SK-N-SH (cell line): ENCODE data around the gene FBXO21. TPM values are rescaled to one million over a fixed set of nuclear protein-coding genes. Genes with fewer than 3 reads are reported as not detected.
"Not testable (repeated sequence)": the region's sequence is repeated elsewhere in the genome, so short reads cannot be mapped to it uniquely, and the experiment has no call there.

Experiments used
- CTCF ChIA-PET: fragments of 300-600, 350-600 bp; formaldehyde crosslinking; extraction: SDS; loops from one replicate; lab custom pipeline; 2021; lab: Yijun Ruan, JAX
- POLR2A ChIA-PET: fragments of 350-600 bp; sonication (Branson Sonifier 250); formaldehyde crosslinking; extraction: SDS; loops from one replicate; lab custom pipeline; 2020; ENCODE audit warnings: antibody characterized with exemption, inconsistent platforms; lab: Yijun Ruan, JAX
- DNase-seq: peaks from one replicate; pipeline ENCODE4 v3.0.0; 2012
- H2AFZ ChIP-seq: fragments of 200-600 bp; sonication (generic); 2 replicates; pipeline ENCODE4 v1.8.1; 2016; ENCODE audit warnings: antibody characterized with exemption, mild to moderate bottlenecking, low read depth
- H3F3A ChIP-seq: fragments of 200-600 bp; sonication (generic); replicated peaks from 2 replicates; pipeline ENCODE3; 2016; ENCODE audit warnings: antibody characterized with exemption, mild to moderate bottlenecking; ENCODE audit not compliant: insufficient read depth
- H3K27ac ChIP-seq, 2 experiments: fragments of 200-500 bp in 1 of 2; fragments of 200-600 bp in 1 of 2; sonication (Bioruptor generic) in 1 of 2; sonication (generic), shearing (Covaris generic) in 1 of 2; 2 replicates each; pipeline versions ENCODE4 v1.5.1 to v1.6.1; 2014 to 2016; ENCODE audit warnings: low read depth in 2 of 2, inconsistent platforms in 1 of 2, low read length in 1 of 2, mild to moderate bottlenecking in 1 of 2, mixed read lengths in 1 of 2
- H3K27me3 ChIP-seq: fragments of 200-600 bp; sonication (generic), shearing (Covaris generic); 2 replicates; pipeline ENCODE4 v1.6.1; 2016; ENCODE audit warnings: mixed run types; ENCODE audit not compliant: insufficient read depth
- H3K36me3 ChIP-seq, 2 experiments: fragments of 200-500 bp in 1 of 2; fragments of 200-600 bp in 1 of 2; sonication (Bioruptor generic) in 1 of 2; sonication (generic) in 1 of 2; replicated peaks in 1 of 2; 2 replicates each; pipeline versions ENCODE3 to v1.5.1; 2014 to 2016; ENCODE audit warnings: low read length in 1 of 2, mild to moderate bottlenecking in 1 of 2; ENCODE audit not compliant: insufficient read depth in 2 of 2, control insufficient read depth in 1 of 2
- H3K4me1 ChIP-seq, 2 experiments: fragments of 200-500 bp in 1 of 2; fragments of 200-600 bp in 1 of 2; sonication (Bioruptor generic) in 1 of 2; sonication (generic), shearing (Covaris generic) in 1 of 2; 2 replicates each; pipeline versions ENCODE4 v1.5.1 to v1.6.1; 2014 to 2016; ENCODE audit warnings: low read depth in 1 of 2, low read length in 1 of 2, mixed run types in 1 of 2; ENCODE audit not compliant: insufficient read depth in 2 of 2, control insufficient read depth in 1 of 2
- H3K4me2 ChIP-seq: fragments of 200-600 bp; sonication (generic), shearing (Covaris generic); 2 replicates; pipeline ENCODE4 v1.6.1; 2017; ENCODE audit warnings: mixed run types
- H3K4me3 ChIP-seq, 2 experiments: fragments of 200-500 bp in 1 of 2; fragments of 200-600 bp in 1 of 2; sonication (Bioruptor generic) in 1 of 2; sonication (generic), shearing (Covaris generic) in 1 of 2; 2 replicates each; pipeline versions ENCODE4 v1.5.1 to v1.8.1; 2014 to 2016; ENCODE audit warnings: low read depth in 2 of 2, inconsistent platforms in 1 of 2, low read length in 1 of 2, mild to moderate bottlenecking in 1 of 2, mixed read lengths in 1 of 2, moderate library complexity in 1 of 2
- H3K79me2 ChIP-seq: fragments of 200-600 bp; sonication (generic); 2 replicates; pipeline ENCODE4 v1.8.1; 2017; ENCODE audit warnings: mild to moderate bottlenecking; ENCODE audit not compliant: insufficient read depth
- H3K9ac ChIP-seq: fragments of 200-600 bp; sonication (generic); 2 replicates; pipeline ENCODE4 v1.6.1; 2017; ENCODE audit warnings: mixed run types
- H3K9me2 ChIP-seq: fragments of 200-600 bp; sonication (generic); 2 replicates; pipeline ENCODE4 v1.6.1; 2017; ENCODE audit warnings: mixed run types
- H3K9me3 ChIP-seq: fragments of 200-600 bp; sonication (generic); 2 replicates; pipeline ENCODE4 v1.6.1; 2017; ENCODE audit warnings: mixed run types, mild to moderate bottlenecking, moderate library complexity
- H4K20me1 ChIP-seq: fragments of 200-600 bp; sonication (generic); 2 replicates; pipeline ENCODE4 v1.6.1; 2017; ENCODE audit warnings: mild to moderate bottlenecking, mixed run types; ENCODE audit not compliant: insufficient read depth
- CHD2 ChIP-seq: fragments of 150-350 bp; IDR thresholded peaks from 2 replicates; pipeline ENCODE4 v1.6.1; 2018; ENCODE audit warnings: low read length; ENCODE audit not compliant: partially characterized antibody
- ELF1 ChIP-seq: IDR thresholded peaks from 2 replicates; pipeline ENCODE4 v1.4.0; 2012
- EP300 ChIP-seq, 2 experiments: IDR thresholded peaks; 2 replicates each; pipeline versions ENCODE4 v1.4.0 to v1.6.1; 2012; ENCODE audit warnings: borderline replicate concordance in 1 of 2, low read depth in 1 of 2, low read length in 1 of 2
- EZH2phosphoT487 ChIP-seq: fragments of 200-600 bp; sonication (generic); IDR thresholded peaks from 2 replicates; pipeline ENCODE4 v1.6.1; 2017; ENCODE audit warnings: low read depth, mixed run types, mild to moderate bottlenecking, antibody characterized with exemption, moderate library complexity, borderline replicate concordance
- FOSL2 ChIP-seq: IDR thresholded peaks from 2 replicates; pipeline ENCODE4 v1.4.0; 2012; ENCODE audit warnings: low read depth, mild to moderate bottlenecking, moderate library complexity, borderline replicate concordance
- FOXJ3 ChIP-seq: sonication (generic); formaldehyde crosslinking; IDR thresholded peaks from 2 replicates; pipeline ENCODE4 v1.5.1; 2020; ENCODE audit warnings: mild to moderate bottlenecking, missing genetic modification reagents
- FOXM1 ChIP-seq: IDR thresholded peaks from 2 replicates; pipeline ENCODE4 v1.4.0; 2012; ENCODE audit warnings: low read depth, mild to moderate bottlenecking
- GABPA ChIP-seq: IDR thresholded peaks from 2 replicates; pipeline ENCODE4 v1.4.0; 2012; ENCODE audit warnings: low read depth, mild to moderate bottlenecking
- MAX ChIP-seq: IDR thresholded peaks from 2 replicates; pipeline ENCODE4 v1.4.0; 2012; ENCODE audit warnings: low read depth
- NFIC ChIP-seq: IDR thresholded peaks from 2 replicates; pipeline ENCODE4 v1.4.0; 2012; ENCODE audit warnings: borderline replicate concordance
- POLR2AphosphoS5 ChIP-seq: IDR thresholded peaks from 2 replicates; pipeline ENCODE4 v1.6.1; 2012; ENCODE audit warnings: low read depth, low read length
- RAD21 ChIP-seq: IDR thresholded peaks from 2 replicates; pipeline ENCODE4 v1.6.1; 2012; ENCODE audit warnings: mild to moderate bottlenecking, low read length
- RCOR1 ChIP-seq: fragments of 150-350 bp; IDR thresholded peaks from 2 replicates; pipeline ENCODE4 v1.6.1; 2017; ENCODE audit warnings: antibody characterized with exemption, low read length
- RFX5 ChIP-seq: IDR thresholded peaks from 2 replicates; pipeline ENCODE4 v1.6.1; 2012; ENCODE audit warnings: mild to moderate bottlenecking, improper control_type of control experiment, low read length
- RXRA ChIP-seq: IDR thresholded peaks from 2 replicates; pipeline ENCODE4 v1.4.0; 2012; ENCODE audit warnings: low read depth, mild to moderate bottlenecking, borderline replicate concordance
- SIN3A ChIP-seq: IDR thresholded peaks from 2 replicates; pipeline ENCODE4 v1.6.1; 2012; ENCODE audit warnings: low read depth, mild to moderate bottlenecking, low read length, moderate library complexity, borderline replicate concordance
- SMC3 ChIP-seq: IDR thresholded peaks from 2 replicates; pipeline ENCODE4 v1.6.1; 2012; ENCODE audit warnings: low read depth, low read length, improper control_type of control experiment
- TAF1 ChIP-seq: IDR thresholded peaks from 2 replicates; pipeline ENCODE4 v1.6.1; 2012; ENCODE audit warnings: low read depth, mild to moderate bottlenecking, low read length, moderate library complexity, borderline replicate concordance
- WGBS: methylation state at CpG from one replicate; pipeline ENCODE4 v1.1.6; 2017; ENCODE audit warnings: low lambda C conversion rate; 5-methylcytosine and 5-hydroxymethylcytosine counted together
- polyA plus RNA-seq, 3 experiments: library from polyadenylated mRNA; depleted of rRNA; stranded (reverse); fragments of >200 nt; gene quantifications; 2 replicates each; pipeline ENCODE4 v1.2.3, GENCODE V29; 2012
- TF ChIP-seq, protein P1 (sequence below): fragments of 150-350 bp; IDR thresholded peaks from 2 replicates; pipeline ENCODE4 v1.6.1; 2016; ENCODE audit warnings: mild to moderate bottlenecking, low read depth, low read length
- TF ChIP-seq, protein P2 (sequence below): fragments of 150-350 bp; IDR thresholded peaks from 2 replicates; pipeline ENCODE4 v1.6.1; 2017; ENCODE audit warnings: antibody characterized with exemption, low read length, low read depth, borderline replicate concordance

FBXO21 gene
- polyA plus RNA-seq, 1 of the 3 experiments (the other 2 are of a cell fraction), result 44.2 TPM

DNA sequence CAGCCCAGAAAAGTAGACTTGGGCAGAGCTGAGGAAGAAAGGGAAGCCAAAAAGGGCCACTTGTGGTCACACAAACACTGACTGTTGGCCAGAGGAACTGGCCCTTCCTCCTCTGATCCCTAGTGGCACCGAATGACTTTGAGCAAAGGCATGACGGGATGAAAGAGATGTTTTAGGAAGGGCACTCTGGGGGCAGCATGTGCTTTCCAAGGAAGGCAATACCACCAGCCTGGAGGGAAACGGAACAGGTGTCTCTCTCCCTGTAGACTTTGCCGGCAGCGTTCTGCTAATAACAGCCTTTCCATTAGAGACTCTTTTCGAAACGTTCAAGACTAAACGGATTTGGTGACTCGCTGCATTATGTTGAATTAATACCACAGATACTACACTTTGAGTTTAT lies 12.3 kb upstream of the FBXO21 start:
- 75% methylated on average over 9 of the region's 9 CpGs for WGBS
- DNase-seq, result no peak

DNA sequence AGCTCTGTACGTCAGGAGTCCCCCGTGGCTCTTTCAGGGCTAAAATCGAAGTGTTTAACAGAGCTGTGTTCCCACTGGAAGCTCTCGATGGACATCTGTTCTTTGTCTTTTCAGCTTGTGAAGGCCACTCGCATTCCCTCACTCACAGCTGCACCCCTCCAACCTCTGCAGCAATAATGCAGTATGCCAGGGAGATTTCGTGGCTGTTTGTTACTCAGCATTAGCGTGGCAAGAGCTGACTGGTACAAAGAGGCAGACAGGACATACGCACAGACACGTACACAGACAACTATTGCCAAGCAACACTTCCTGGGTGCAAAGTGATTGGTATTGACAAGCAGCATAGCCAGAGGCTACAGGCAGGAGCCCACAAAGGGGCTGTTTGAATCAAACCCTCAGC lies 11.8 kb upstream of the FBXO21 start:
- no peak overlapping the region for H3K9ac ChIP-seq
- no peaks in the 10 kb centered on the region for H4K20me1 ChIP-seq
- TF ChIP-seq ELF1 (no peak), RXRA (no peak), FOXJ3 (CRISPR knock-in tag) (no peak), GABPA (no peak), TAF1 (no peak), NFIC (no peak), FOSL2 (no peak), EP300 (IDR thresholded peaks at IDR 0.05; ENCODE audit: borderline replicate concordance in 1 of 2, low read depth in 1 of 2, low read length in 1 of 2) (no peak), FOXM1 (no peak), CHD2 (no peak), POLR2AphosphoS5 (no peak), EZH2phosphoT487 (no peak), RAD21 (no peak), SIN3A (no peak), RCOR1 (no peak)
- TF ChIP-seq, protein P1, sequence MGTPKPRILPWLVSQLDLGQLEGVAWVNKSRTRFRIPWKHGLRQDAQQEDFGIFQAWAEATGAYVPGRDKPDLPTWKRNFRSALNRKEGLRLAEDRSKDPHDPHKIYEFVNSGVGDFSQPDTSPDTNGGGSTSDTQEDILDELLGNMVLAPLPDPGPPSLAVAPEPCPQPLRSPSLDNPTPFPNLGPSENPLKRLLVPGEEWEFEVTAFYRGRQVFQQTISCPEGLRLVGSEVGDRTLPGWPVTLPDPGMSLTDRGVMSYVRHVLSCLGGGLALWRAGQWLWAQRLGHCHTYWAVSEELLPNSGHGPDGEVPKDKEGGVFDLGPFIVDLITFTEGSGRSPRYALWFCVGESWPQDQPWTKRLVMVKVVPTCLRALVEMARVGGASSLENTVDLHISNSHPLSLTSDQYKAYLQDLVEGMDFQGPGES, result no peak
- H3K27me3 ChIP-seq, result no peaks in the 10 kb centered on the region; the same call in 1 of the 2 replicates
- no peaks in the 10 kb centered on the region for H3K9me2 ChIP-seq
- no peak overlapping the region for H3K4me3 ChIP-seq
- H3K4me1 ChIP-seq, result no peaks in the 10 kb centered on the region
- no peaks in the 10 kb centered on the region for H3F3A ChIP-seq
- H3K9me3 ChIP-seq, result no peaks in the 10 kb centered on the region
- no peak for DNase-seq
- H3K4me2 ChIP-seq, result no peak overlapping the region
- ChIA-PET POLR2A (no interaction called here), CTCF (interaction anchor here (0.6 to 2.3 kb wide), 5 partner anchors 32 to 655 kb away, joined by 3 to 10 read pairs (median 4); no protein-coding TSS in a partner anchor)
- H2AFZ ChIP-seq, result no peak overlapping the region
- no peak overlapping the region for H3K27ac ChIP-seq
- no peaks in the 10 kb centered on the region for H3K36me3 ChIP-seq
- 70% methylated on average over 9 of the region's 9 CpGs for WGBS
- H3K79me2 ChIP-seq, result no peaks in the 10 kb centered on the region

More for the DNA sequence above, 12.3 kb upstream of the FBXO21 start:
- TF ChIP-seq FOXJ3 (CRISPR knock-in tag), result no peak
- no peak for TF ChIP-seq POLR2AphosphoS5
- no peak for TF ChIP-seq EZH2phosphoT487
- TF ChIP-seq EP300 (IDR thresholded peaks at IDR 0.05; ENCODE audit: borderline replicate concordance in 1 of 2, low read depth in 1 of 2, low read length in 1 of 2), result no peak
- no peak for TF ChIP-seq FOXM1
- TF ChIP-seq SIN3A, result no peak
- no peak for TF ChIP-seq MAX
- TF ChIP-seq, protein P2, sequence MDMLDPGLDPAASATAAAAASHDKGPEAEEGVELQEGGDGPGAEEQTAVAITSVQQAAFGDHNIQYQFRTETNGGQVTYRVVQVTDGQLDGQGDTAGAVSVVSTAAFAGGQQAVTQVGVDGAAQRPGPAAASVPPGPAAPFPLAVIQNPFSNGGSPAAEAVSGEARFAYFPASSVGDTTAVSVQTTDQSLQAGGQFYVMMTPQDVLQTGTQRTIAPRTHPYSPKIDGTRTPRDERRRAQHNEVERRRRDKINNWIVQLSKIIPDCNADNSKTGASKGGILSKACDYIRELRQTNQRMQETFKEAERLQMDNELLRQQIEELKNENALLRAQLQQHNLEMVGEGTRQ, result no peak
- no peak for TF ChIP-seq RFX5
- no peak for TF ChIP-seq SMC3
- TF ChIP-seq ELF1, result no peak
- Histone ChIP-seq H3K4me3 (no peak overlapping the region), H3K9me2 (no peaks in the 10 kb centered on the region), H3K9me3 (no peaks in the 10 kb centered on the region), H4K20me1 (no peaks in the 10 kb centered on the region), H3K9ac (no peak overlapping the region), H3K27ac (no peak overlapping the region), H3K4me1 (no peaks in the 10 kb centered on the region), H3K4me2 (no peak overlapping the region), H3K27me3 (no peaks in the 10 kb centered on the region; the same call in 1 of the 2 replicates), H3K36me3 (no peaks in the 10 kb centered on the region), H3K79me2 (no peaks in the 10 kb centered on the region), H3F3A (no peaks in the 10 kb centered on the region), H2AFZ (no peak overlapping the region)
- POLR2A ChIA-PET, result no interaction called here
- CTCF ChIA-PET, result interaction anchor here (1.3 to 2.3 kb wide), 4 partner anchors 10 to 655 kb away, joined by 3 to 10 read pairs (median 8); no protein-coding TSS in a partner anchor

DNA sequence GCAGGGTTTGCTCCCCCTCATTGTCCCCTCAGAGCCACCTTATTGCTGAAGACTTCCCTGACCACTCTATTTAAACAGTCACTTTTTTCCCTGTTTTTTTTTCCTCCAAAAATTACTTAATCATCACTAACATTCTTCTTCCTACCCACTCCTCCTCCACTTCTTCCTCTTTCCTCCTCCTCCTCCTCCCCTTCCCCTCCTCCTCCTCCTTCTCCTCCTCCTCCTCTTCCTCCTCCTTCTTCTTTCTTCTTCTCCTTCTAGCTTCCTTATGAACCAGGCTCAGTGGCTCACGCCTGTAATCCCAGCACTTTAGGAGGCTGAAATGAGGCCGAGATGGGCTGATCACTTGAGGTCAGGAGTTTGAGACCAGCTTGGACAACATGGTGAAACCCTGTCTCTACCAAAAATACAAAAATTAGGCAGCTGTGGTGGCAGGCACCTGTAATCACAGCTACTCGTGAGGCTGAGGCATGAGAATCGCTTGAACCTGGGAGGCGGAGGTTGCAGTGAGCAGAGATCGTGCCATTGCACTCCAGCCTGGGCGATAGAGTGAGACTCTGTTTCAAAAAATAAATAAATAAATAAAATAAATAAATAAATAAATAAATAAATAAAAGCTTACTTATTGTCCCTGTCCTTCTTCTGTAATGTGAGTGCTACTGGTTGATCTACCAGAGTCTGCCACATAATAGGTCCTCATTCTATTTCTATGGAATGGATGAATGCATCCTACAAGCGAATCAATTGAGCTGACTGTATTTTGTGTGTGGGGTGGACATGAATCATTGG lies 9.9 kb upstream of the FBXO21 start:
- H3K27ac ChIP-seq, H3K9ac ChIP-seq, H2AFZ ChIP-seq, H3F3A ChIP-seq, H3K27me3 ChIP-seq, H3K4me2 ChIP-seq, H3K4me1 ChIP-seq, H3K9me2 ChIP-seq, H3K4me3 ChIP-seq, H3K36me3 ChIP-seq, H4K20me1 ChIP-seq, H3K9me3 ChIP-seq, POLR2A ChIA-PET, DNase-seq, H3K79me2 ChIP-seq: not testable (repeated sequence)
- 74% methylated on average over 8 of the region's 8 CpGs for WGBS
- CTCF ChIA-PET, result interaction anchor here (1.0 to 1.9 kb wide), 6 partner anchors 8 to 650 kb away, joined by 3 to 7 read pairs (median 5); no protein-coding TSS in a partner anchor
